Immature natural killer cell (primary cell): ENCODE results near the gene ORC2. TPM values are rescaled to one million over a fixed set of nuclear protein-coding genes. Genes with fewer than 3 reads are reported as not detected.
A peak's percentile ranks its signal among the peaks of the same experiment; 100 is the strongest.
"Not testable (repeated sequence)": the region's sequence is repeated elsewhere in the genome, so short reads cannot be mapped to it uniquely, and the experiment has no call there.

Source experiments
- DNase-seq, 3 donors: peaks; one replicate each; pipeline ENCODE4 v3.0.0; 2022; ENCODE audit warnings: mixed read lengths in 1 of 3
- H3K27ac Mint-ChIP-seq, 6 donors: one replicate each; pipeline ENCODE4 v1.8.0; 2020; ENCODE audit warnings: mixed read lengths in 6 of 6, mild to moderate bottlenecking in 5 of 6, inconsistent platforms in 4 of 6, moderate library complexity in 3 of 6
- H3K27me3 Mint-ChIP-seq, 3 donors: one replicate each; pipeline ENCODE4 v1.8.0; 2020 to 2021; ENCODE audit warnings: low read depth in 3 of 3, mild to moderate bottlenecking in 3 of 3, mixed read lengths in 3 of 3, moderate library complexity in 3 of 3, inconsistent platforms in 1 of 3
- H3K36me3 Mint-ChIP-seq, 3 donors: one replicate each; pipeline ENCODE4 v1.8.0; 2020; ENCODE audit warnings: mixed read lengths in 3 of 3, inconsistent platforms in 2 of 3, mild to moderate bottlenecking in 2 of 3
- H3K4me1 Mint-ChIP-seq, 2 donors: one replicate each; pipeline ENCODE4 v1.8.0; 2020; ENCODE audit warnings: inconsistent platforms in 2 of 2, mild to moderate bottlenecking in 2 of 2, mixed read lengths in 2 of 2, moderate library complexity in 1 of 2
- H3K4me3 Mint-ChIP-seq, 5 donors: one replicate each; pipeline ENCODE4 v1.8.0; 2020; ENCODE audit warnings: mild to moderate bottlenecking in 5 of 5, mixed read lengths in 5 of 5, inconsistent platforms in 3 of 5, moderate library complexity in 3 of 5
- H3K9me3 Mint-ChIP-seq, 6 donors: one replicate each; pipeline ENCODE4 v1.8.0; 2020; ENCODE audit warnings: mild to moderate bottlenecking in 6 of 6, mixed read lengths in 6 of 6, inconsistent platforms in 4 of 6, moderate library complexity in 3 of 6
- polyA plus RNA-seq, 3 donors: library from polyadenylated mRNA; unstranded; fragments of 300-500 nt; fragmentation: Illumina TruSeq; gene quantifications; one replicate each; pipeline ENCODE4 v1.2.3, GENCODE V29; 2021

ORC2 gene
- polyA plus RNA-seq, 3 donors from 2014 or later: 5.7 to 13.6 (median 9.8) TPM

- no peak for DNase-seq
- peaks cover 47% of the 10 kb centered on the region in 2 donors for H3K4me1 Mint-ChIP-seq
- peaks cover 6 to 13% (median 11%) of the 10 kb centered on the region in 3 donors for H3K27me3 Mint-ChIP-seq
- H3K4me3 Mint-ChIP-seq: peak overlapping the region; percentile 98 to 99 (median 99)
- H3K27ac Mint-ChIP-seq: peak overlapping the region; percentile 73 to 99 (median 98)
- no peaks in the 10 kb centered on the region for H3K9me3 Mint-ChIP-seq
- H3K36me3 Mint-ChIP-seq: no peaks in the 10 kb centered on the region
Measured at GRCh38 chr2:200964498-200964897, 1.0 kb upstream of the ORC2 start.

GRCh38 chr2:200963918-200964252 lies 425 bp upstream of the ORC2 start:
- Mint-ChIP-seq H3K27me3 (peaks cover 6 to 13% (median 11%) of the 10 kb centered on the region in 3 donors), H3K4me1 (peaks cover 50 to 53% of the 10 kb centered on the region in 2 donors), H3K27ac (peak overlapping the region; percentile 97 to 99 (median 98)), H3K4me3 (peak overlapping the region; percentile 98 to 99 (median 99))
- DNase-seq, H3K36me3 Mint-ChIP-seq, H3K9me3 Mint-ChIP-seq: not testable (repeated sequence)

- H3K4me3 Mint-ChIP-seq: peak overlapping the region; percentile 98 to 99 (median 99)
- no peak for DNase-seq
- peaks cover 0 to 3% (median 2%) of the 10 kb centered on the region in 3 donors for H3K36me3 Mint-ChIP-seq
- H3K9me3 Mint-ChIP-seq: no peaks in the 10 kb centered on the region
- H3K27me3 Mint-ChIP-seq: peaks cover 6 to 13% (median 11%) of the 10 kb centered on the region in 3 donors
- peaks cover 44 to 58% of the 10 kb centered on the region in 2 donors for H3K4me1 Mint-ChIP-seq
- peak overlapping the region; percentile 97 to 99 (median 98) for H3K27ac Mint-ChIP-seq
Measured at GRCh38 chr2:200962811-200963123, 693 bp downstream of the ORC2 start.

- DNase-seq: no peak
- H3K4me1 Mint-ChIP-seq: peaks cover 44 to 58% of the 10 kb centered on the region in 2 donors
- H3K27me3 Mint-ChIP-seq: peaks cover 6 to 12% (median 11%) of the 10 kb centered on the region in 3 donors
- H3K27ac Mint-ChIP-seq: peak overlapping the region in 2 of 6 donors; percentile 38 to 58
- H3K4me3 Mint-ChIP-seq: peak overlapping the region in 3 of 5 donors; percentile 25 to 99 (median 98)
- no peaks in the 10 kb centered on the region for H3K9me3 Mint-ChIP-seq
- peaks cover 4 to 12% (median 8%) of the 10 kb centered on the region in 3 donors for H3K36me3 Mint-ChIP-seq
Measured at GRCh38 chr2:200961674-200962073, 1.8 kb downstream of the ORC2 start.

GRCh38 chr2:200950378-200950777 lies 13.1 kb downstream of the ORC2 start:
- H3K9me3 Mint-ChIP-seq: no peaks in the 10 kb centered on the region
- H3K27me3 Mint-ChIP-seq: no peaks in the 10 kb centered on the region
- no peak for DNase-seq
- no peak overlapping the region for H3K27ac Mint-ChIP-seq
- H3K36me3 Mint-ChIP-seq: peaks cover 17 to 30% (median 22%) of the 10 kb centered on the region in 3 donors
- no peaks in the 10 kb centered on the region for H3K4me1 Mint-ChIP-seq
- H3K4me3 Mint-ChIP-seq: no peak overlapping the region

GRCh38 chr2:200945395-200945729 lies 18.1 kb downstream of the ORC2 start:
- DNase-seq: no peak
- no peaks in the 10 kb centered on the region for H3K9me3 Mint-ChIP-seq
- H3K27ac Mint-ChIP-seq: peak overlapping the region in 1 of 6 donors; percentile 53
- H3K36me3 Mint-ChIP-seq: peaks cover 19 to 45% (median 22%) of the 10 kb centered on the region in 3 donors
- H3K4me1 Mint-ChIP-seq: no peaks in the 10 kb centered on the region
- H3K4me3 Mint-ChIP-seq: no peak overlapping the region
- H3K27me3 Mint-ChIP-seq: no peaks in the 10 kb centered on the region

- Mint-ChIP-seq H3K4me3 (no peak overlapping the region), H3K9me3 (no peaks in the 10 kb centered on the region), H3K36me3 (peaks cover 19 to 45% (median 22%) of the 10 kb centered on the region in 3 donors), H3K27ac (peak overlapping the region in 4 of 6 donors; percentile 6 to 53 (median 44)), H3K27me3 (no peaks in the 10 kb centered on the region), H3K4me1 (no peaks in the 10 kb centered on the region)
- no peak for DNase-seq
Measured at GRCh38 chr2:200944467-200945394, 18.7 kb downstream of the ORC2 start.

GRCh38 chr2:200943527-200944105 lies 19.8 kb downstream of the ORC2 start:
- H3K27ac Mint-ChIP-seq: peak overlapping the region in 3 of 6 donors; percentile 7 to 59 (median 53)

GRCh38 chr2:200939832-200940231 lies 23.6 kb downstream of the ORC2 start:
- Mint-ChIP-seq H3K9me3 (no peaks in the 10 kb centered on the region), H3K27me3 (no peaks in the 10 kb centered on the region), H3K4me1 (no peaks in the 10 kb centered on the region), H3K27ac (no peak overlapping the region), H3K4me3 (no peak overlapping the region), H3K36me3 (peaks cover 9 to 47% (median 17%) of the 10 kb centered on the region in 3 donors)
- DNase-seq: no peak

More at GRCh38 chr2:200943527-200944105, 19.8 kb downstream of the ORC2 start:
- Mint-ChIP-seq H3K36me3 (peaks cover 16 to 45% (median 18%) of the 10 kb centered on the region in 3 donors), H3K4me1 (no peaks in the 10 kb centered on the region), H3K4me3 (no peak overlapping the region), H3K27me3 (no peaks in the 10 kb centered on the region), H3K9me3 (no peaks in the 10 kb centered on the region)
- no peak for DNase-seq

- H3K27ac Mint-ChIP-seq: peak overlapping the region in 2 of 6 donors; percentile 45 to 74
- DNase-seq: no peak
- peaks cover 8 to 33% (median 18%) of the 10 kb centered on the region in 3 donors for H3K36me3 Mint-ChIP-seq
- no peaks in the 10 kb centered on the region for H3K4me1 Mint-ChIP-seq
- no peak overlapping the region for H3K4me3 Mint-ChIP-seq
- H3K27me3 Mint-ChIP-seq: no peaks in the 10 kb centered on the region
- H3K9me3 Mint-ChIP-seq: no peaks in the 10 kb centered on the region
Measured at GRCh38 chr2:200930947-200931626, 32.4 kb downstream of the ORC2 start.

GRCh38 chr2:200929334-200930249 lies 33.9 kb downstream of the ORC2 start:
- Mint-ChIP-seq H3K36me3 (peaks cover 8 to 29% (median 18%) of the 10 kb centered on the region in 3 donors), H3K27ac (peak overlapping the region in 4 of 6 donors; percentile 0 to 75 (median 23)), H3K9me3 (no peaks in the 10 kb centered on the region), H3K27me3 (no peaks in the 10 kb centered on the region), H3K4me3 (no peak overlapping the region), H3K4me1 (no peaks in the 10 kb centered on the region)
- no peak for DNase-seq

GRCh38 chr2:200922439-200922838 lies 41.0 kb downstream of the ORC2 start:
- no peak overlapping the region for H3K27ac Mint-ChIP-seq
- H3K27me3 Mint-ChIP-seq: no peaks in the 10 kb centered on the region

GRCh38 chr2:200913654-200914053 lies 49.8 kb downstream of the ORC2 start:
- Mint-ChIP-seq H3K27me3 (no peaks in the 10 kb centered on the region), H3K36me3 (peaks cover 17 to 38% (median 25%) of the 10 kb centered on the region in 3 donors)

More at GRCh38 chr2:200922439-200922838, 41.0 kb downstream of the ORC2 start:
- no peak for DNase-seq
- Mint-ChIP-seq H3K4me1 (no peaks in the 10 kb centered on the region), H3K36me3 (peaks cover 10 to 37% (median 13%) of the 10 kb centered on the region in 3 donors), H3K9me3 (no peaks in the 10 kb centered on the region), H3K4me3 (no peak overlapping the region)

More at GRCh38 chr2:200913654-200914053, 49.8 kb downstream of the ORC2 start:
- peak overlapping the region in 3 of 6 donors; percentile 21 to 70 (median 36) for H3K27ac Mint-ChIP-seq
- no peaks in the 10 kb centered on the region for H3K9me3 Mint-ChIP-seq
- no peak overlapping the region for H3K4me3 Mint-ChIP-seq
- no peak for DNase-seq
- no peaks in the 10 kb centered on the region for H3K4me1 Mint-ChIP-seq
